IMR-90 (cell line): ENCODE results near the gene LHFPL3. TPM values are rescaled to one million over a fixed set of nuclear protein-coding genes. Genes with fewer than 3 reads are reported as not detected.

Source experiments
- ATAC-seq: fragments of 200-7000 bp; cut with Tn5 transposase; 2 replicates; pipeline ENCODE4 v1.9.1; 2020; ENCODE audit warnings: low read depth, mild to moderate bottlenecking, moderate library complexity
- BruUV-seq: library from RNA; stranded (reverse); fragments of 400-500 nt; replicated peaks from 2 replicates; lab custom pipeline; 2021; lab: Mats Ljungman, UMichigan
- CTCF ChIA-PET: fragments of 300-600 bp; formaldehyde crosslinking; extraction: SDS; loops from one replicate; lab custom pipeline; 2021; ENCODE audit warnings: antibody characterized with exemption; lab: Yijun Ruan, JAX
- POLR2A ChIA-PET: fragments of 300-600 bp; sonication (Branson Sonifier 250); formaldehyde crosslinking; loops from one replicate; lab custom pipeline; 2022; ENCODE audit warnings: antibody characterized with exemption; ENCODE audit not compliant: unreplicated experiment; lab: Charles Lee
- DNase-seq: peaks from one replicate; pipeline ENCODE4 v3.0.0; 2013
- H2AFZ ChIP-seq: replicated peaks from 2 replicates; pipeline ENCODE3; 2013; ENCODE audit warnings: low read length, mild to moderate bottlenecking; ENCODE audit not compliant: poor library complexity
- H2AK5ac ChIP-seq: 2 replicates; pipeline ENCODE4 v1.6.1; 2013; ENCODE audit warnings: low read depth, low read length, inconsistent platforms
- H2AK9ac ChIP-seq: replicated peaks from 2 replicates; pipeline ENCODE3; 2013; ENCODE audit warnings: mild to moderate bottlenecking, low read depth, low read length, moderate library complexity; ENCODE audit not compliant: poor library complexity
- H2BK120ac ChIP-seq: 2 replicates; pipeline ENCODE4 v1.6.1; 2013; ENCODE audit warnings: low read depth, low read length, inconsistent platforms
- H2BK15ac ChIP-seq: 3 replicates; pipeline ENCODE4 v1.6.1; 2013; ENCODE audit warnings: low read depth, low read length, inconsistent platforms
- H2BK20ac ChIP-seq: 2 replicates; pipeline ENCODE4 v1.6.1; 2013; ENCODE audit warnings: low read depth, mild to moderate bottlenecking, inconsistent platforms, low read length, moderate library complexity
- H2BK5ac ChIP-seq: 2 replicates; pipeline ENCODE4 v1.6.1; 2013; ENCODE audit warnings: mild to moderate bottlenecking, low read depth, low read length, inconsistent platforms; ENCODE audit not compliant: poor library complexity, severe bottlenecking
- H3K14ac ChIP-seq: replicated peaks from 2 replicates; pipeline ENCODE4 v1.6.1; 2013; ENCODE audit warnings: low read depth, low read length, inconsistent platforms
- H3K18ac ChIP-seq: 2 replicates; pipeline ENCODE4 v1.6.1; 2013; ENCODE audit warnings: low read depth, low read length, control low read depth
- H3K23ac ChIP-seq: 2 replicates; pipeline ENCODE4 v1.6.1; 2013; ENCODE audit warnings: low read depth, low read length, inconsistent platforms
- H3K27ac ChIP-seq: 2 replicates; pipeline ENCODE4 v1.5.1; 2013; ENCODE audit warnings: mild to moderate bottlenecking, control low read depth, low read length; ENCODE audit not compliant: insufficient read depth
- H3K27me3 ChIP-seq: 2 replicates; pipeline ENCODE4 v1.6.1; 2013; ENCODE audit warnings: low read length; ENCODE audit not compliant: control insufficient read depth, insufficient read depth
- H3K36me3 ChIP-seq: 2 replicates; pipeline ENCODE4 v1.6.1; 2013; ENCODE audit warnings: low read length, mixed read lengths; ENCODE audit not compliant: control insufficient read depth, insufficient read depth
- H3K4ac ChIP-seq: 2 replicates; pipeline ENCODE4 v1.6.1; 2013; ENCODE audit warnings: low read depth, low read length, inconsistent platforms
- H3K4me1 ChIP-seq: 2 replicates; pipeline ENCODE4 v1.6.1; 2013; ENCODE audit warnings: low read length, mixed read lengths; ENCODE audit not compliant: control insufficient read depth, insufficient read depth
- H3K4me2 ChIP-seq: 2 replicates; pipeline ENCODE4 v1.6.1; 2013; ENCODE audit warnings: low read depth, mild to moderate bottlenecking, control low read depth, low read length, moderate library complexity
- H3K4me3 ChIP-seq: 2 replicates; pipeline ENCODE4 v1.5.1; 2013; ENCODE audit warnings: low read depth, mild to moderate bottlenecking, control low read depth, low read length, moderate library complexity; ENCODE audit not compliant: insufficient read depth
- H3K56ac ChIP-seq: 2 replicates; pipeline ENCODE4 v1.6.1; 2013; ENCODE audit warnings: low read length, inconsistent platforms; ENCODE audit not compliant: insufficient read depth; ENCODE audit errors: extremely low read depth
- H3K79me1 ChIP-seq, 2 experiments: 2 replicates each; pipeline ENCODE4 v1.6.1; 2013; ENCODE audit warnings: low read length in 2 of 2, inconsistent platforms in 1 of 2, low read depth in 1 of 2
- H3K9ac ChIP-seq: 2 replicates; pipeline ENCODE4 v1.6.1; 2013; ENCODE audit warnings: low read depth, low read length, control low read depth
- H3K9me1 ChIP-seq: 2 replicates; pipeline ENCODE4 v1.6.1; 2013; ENCODE audit warnings: low read length, inconsistent platforms; ENCODE audit not compliant: insufficient read depth
- H3K9me3 ChIP-seq: 2 replicates; pipeline ENCODE4 v1.6.1; 2013; ENCODE audit warnings: low read length; ENCODE audit not compliant: control insufficient read depth, insufficient read depth
- H4K20me1 ChIP-seq: 2 replicates; pipeline ENCODE4 v1.6.1; 2013; ENCODE audit warnings: low read length, inconsistent platforms; ENCODE audit not compliant: insufficient read depth
- H4K5ac ChIP-seq: 2 replicates; pipeline ENCODE4 v1.6.1; 2013; ENCODE audit warnings: mild to moderate bottlenecking, low read depth, low read length, control low read depth
- H4K8ac ChIP-seq, 2 experiments: 2 replicates each; pipeline ENCODE4 v1.6.1; 2013; ENCODE audit warnings: low read depth in 2 of 2, low read length in 2 of 2, control low read depth in 1 of 2, inconsistent platforms in 1 of 2
- H4K91ac ChIP-seq: 2 replicates; pipeline ENCODE4 v1.6.1; 2013; ENCODE audit warnings: low read depth, low read length, inconsistent platforms; ENCODE audit not compliant: insufficient read depth
- WGBS, 2 experiments: methylation state at CpG; one replicate each; pipeline versions ENCODE4 v1.1.5 to v1.1.7; 2013; ENCODE audit warnings: missing lambda C conversion rate in 2 of 2; ENCODE audit not compliant: insufficient read length in 1 of 2; ENCODE audit errors: extremely low coverage in 2 of 2; 5-methylcytosine and 5-hydroxymethylcytosine counted together
- dilution Hi-C: fragments of 300-500 bp; cut with HindIII; formaldehyde crosslinking; loops from one replicate; pipeline ENCODE4 v1.14.3; 2018; ENCODE audit warnings: low sequenced_read_pairs; ENCODE audit not compliant: unreplicated experiment
- in situ Hi-C: fragments of 300-500 bp; cut with MboI; formaldehyde crosslinking; loops from 3 replicates; pipeline ENCODE4 v1.14.3; 2019; ENCODE audit warnings: low sequenced_read_pairs, inconsistent platforms, mixed read lengths
- intact Hi-C: fragments of 100-400 bp; cut with micrococcal nuclease; formaldehyde crosslinking; loops from 2 replicates; pipeline ENCODE4 v1.10.0; 2022
- polyA plus RNA-seq, 3 experiments: library from polyadenylated mRNA; depleted of rRNA; stranded (reverse); fragments of >200 nt; gene quantifications; 2 replicates each; pipeline ENCODE4 v1.2.3, GENCODE V29; 2012; ENCODE audit warnings: low replicate concordance in 1 of 3
- total RNA-seq: library from RNA; depleted of rRNA; stranded (reverse); fragments of >200 nt; gene quantifications from 2 replicates; pipeline ENCODE4 v1.2.3, GENCODE V29; 2012
- TF ChIP-seq, protein P1 (sequence below): conservative IDR thresholded peaks from 2 replicates; pipeline ENCODE4 v1.5.1; 2012; ENCODE audit warnings: mild to moderate bottlenecking, low read depth, low read length, improper control_type of control experiment

LHFPL3 gene
- total and polyA plus RNA-seq, 2 of the 4 experiments (the other 2 are of a cell fraction), result not detected

DNA sequence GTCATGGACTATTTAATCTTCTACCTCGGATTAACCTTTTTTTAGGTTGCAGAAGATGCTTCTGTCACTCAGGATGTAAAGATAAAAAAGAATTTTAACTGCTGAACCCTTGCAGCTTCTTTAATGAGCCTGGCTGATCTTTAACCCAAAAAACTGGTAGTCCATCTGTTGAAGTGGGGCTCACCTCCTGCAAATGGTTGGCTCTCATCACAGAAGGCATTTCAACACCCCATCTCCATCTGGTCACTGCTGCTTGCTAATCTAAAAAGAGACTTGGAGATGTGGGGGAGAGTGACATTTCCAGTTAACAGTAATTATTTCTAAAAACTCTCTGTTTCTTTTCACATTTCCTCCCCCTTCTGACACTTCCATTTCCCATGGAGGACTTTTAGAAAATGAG, 208.6 kb downstream of the LHFPL3 start:
- in situ Hi-C loops, result no loop called here
- Histone ChIP-seq H3K4me1 (no peaks in the 10 kb centered on the region), H3K4ac (no peak overlapping the region), H3K4me3 (no peak overlapping the region), H2BK120ac (no peak overlapping the region), H3K14ac (no peak overlapping the region), H4K20me1 (no peaks in the 10 kb centered on the region), H2BK15ac (no peak overlapping the region), H3K4me2 (no peak overlapping the region), H4K8ac (no peak overlapping the region), H3K27ac (no peak overlapping the region), H2BK5ac (no peak overlapping the region), H2AK5ac (no peak overlapping the region), H3K18ac (no peak overlapping the region), H2BK20ac (no peak overlapping the region), H3K9me1 (no peaks in the 10 kb centered on the region), H3K9ac (no peak overlapping the region), H2AFZ (no peak overlapping the region), H4K5ac (no peak overlapping the region), H3K27me3 (no peaks in the 10 kb centered on the region), H3K23ac (no peak overlapping the region), H3K36me3 (no peaks in the 10 kb centered on the region), H3K56ac (no peak overlapping the region), H3K9me3 (peaks cover 9% of the 10 kb centered on the region), H4K91ac (no peak overlapping the region), H2AK9ac (no peak overlapping the region), H3K79me1 (no peaks in the 10 kb centered on the region)
- ATAC-seq (no peak), DNase-seq (no peak)
- TF ChIP-seq, protein P1, sequence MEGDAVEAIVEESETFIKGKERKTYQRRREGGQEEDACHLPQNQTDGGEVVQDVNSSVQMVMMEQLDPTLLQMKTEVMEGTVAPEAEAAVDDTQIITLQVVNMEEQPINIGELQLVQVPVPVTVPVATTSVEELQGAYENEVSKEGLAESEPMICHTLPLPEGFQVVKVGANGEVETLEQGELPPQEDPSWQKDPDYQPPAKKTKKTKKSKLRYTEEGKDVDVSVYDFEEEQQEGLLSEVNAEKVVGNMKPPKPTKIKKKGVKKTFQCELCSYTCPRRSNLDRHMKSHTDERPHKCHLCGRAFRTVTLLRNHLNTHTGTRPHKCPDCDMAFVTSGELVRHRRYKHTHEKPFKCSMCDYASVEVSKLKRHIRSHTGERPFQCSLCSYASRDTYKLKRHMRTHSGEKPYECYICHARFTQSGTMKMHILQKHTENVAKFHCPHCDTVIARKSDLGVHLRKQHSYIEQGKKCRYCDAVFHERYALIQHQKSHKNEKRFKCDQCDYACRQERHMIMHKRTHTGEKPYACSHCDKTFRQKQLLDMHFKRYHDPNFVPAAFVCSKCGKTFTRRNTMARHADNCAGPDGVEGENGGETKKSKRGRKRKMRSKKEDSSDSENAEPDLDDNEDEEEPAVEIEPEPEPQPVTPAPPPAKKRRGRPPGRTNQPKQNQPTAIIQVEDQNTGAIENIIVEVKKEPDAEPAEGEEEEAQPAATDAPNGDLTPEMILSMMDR, result no peak
- intact Hi-C loops, result no loop called here
- dilution Hi-C loops, result no loop called here
- ChIA-PET POLR2A (no interaction called here), CTCF (no interaction called here)
- no CpG with 5 or more reads among the region's 1 CpG for WGBS, 2 experiments
- BruUV-seq, result no TSS peak
